Astrocyte (in vitro differentiated cells and primary cell): Measurements from ENCODE around the gene HOXB13. TPM values are rescaled to one million over a fixed set of nuclear protein-coding genes. Genes with fewer than 3 reads are reported as not detected.

Source experiments
- DNase-seq: peaks from one replicate; pipeline ENCODE4 v3.0.0-alpha.2; 2010; ENCODE audit warnings: low read depth
- FAIRE-seq: peaks from 2 replicates; lab custom pipeline; 2011; peaks lifted over from hg19 to GRCh38; lab: Jason Lieb, UNC
- H2AFZ ChIP-seq: 2 replicates; pipeline ENCODE4 v1.6.0; 2012; ENCODE audit warnings: low read depth, low read length, inconsistent platforms
- H3K27ac ChIP-seq: 2 replicates; pipeline ENCODE4 v1.5.1; 2011; ENCODE audit warnings: low read depth, low read length, inconsistent platforms
- H3K27me3 ChIP-seq: 2 replicates; pipeline ENCODE4 v1.6.0; 2011; ENCODE audit warnings: low read length, inconsistent platforms; ENCODE audit not compliant: insufficient read depth
- H3K36me3 ChIP-seq: 2 replicates; pipeline ENCODE4 v1.5.1; 2011; ENCODE audit warnings: low read length, inconsistent platforms; ENCODE audit not compliant: insufficient read depth
- H3K4me1 ChIP-seq: 2 replicates; pipeline ENCODE4 v1.5.1; 2011; ENCODE audit warnings: low read length, inconsistent platforms; ENCODE audit not compliant: insufficient read depth
- H3K4me2 ChIP-seq: 2 replicates; pipeline ENCODE4 v1.6.0; 2012; ENCODE audit warnings: low read length, inconsistent platforms
- H3K4me3 ChIP-seq: 2 replicates; pipeline ENCODE4 v1.5.1; 2011; ENCODE audit warnings: low read depth, mild to moderate bottlenecking, low read length, inconsistent platforms; ENCODE audit not compliant: insufficient read depth
- H3K79me2 ChIP-seq: 2 replicates; pipeline ENCODE4 v1.6.0; 2012; ENCODE audit warnings: mild to moderate bottlenecking, low read length, inconsistent platforms; ENCODE audit not compliant: insufficient read depth
- H3K9ac ChIP-seq: 2 replicates; pipeline ENCODE4 v1.6.0; 2012; ENCODE audit warnings: mild to moderate bottlenecking, low read length, inconsistent platforms
- H3K9me3 ChIP-seq: 2 replicates; pipeline ENCODE4 v1.5.1; 2012; ENCODE audit warnings: low read depth, mild to moderate bottlenecking, low read length, inconsistent platforms; ENCODE audit not compliant: insufficient read depth
- H4K20me1 ChIP-seq: 2 replicates; pipeline ENCODE4 v1.6.0; 2012; ENCODE audit warnings: low read length, inconsistent platforms; ENCODE audit not compliant: insufficient read depth
- H3K27ac Mint-ChIP-seq: one replicate; pipeline ENCODE4 v1.8.0; 2021; ENCODE audit warnings: mild to moderate bottlenecking, mixed read lengths; ENCODE audit not compliant: unreplicated experiment
- H3K27me3 Mint-ChIP-seq: one replicate; pipeline ENCODE4 v1.8.0; 2021; ENCODE audit warnings: low read depth, mixed read lengths; ENCODE audit not compliant: unreplicated experiment
- H3K36me3 Mint-ChIP-seq: one replicate; pipeline ENCODE4 v1.8.0; 2021; ENCODE audit warnings: low read depth, mixed read lengths; ENCODE audit not compliant: unreplicated experiment
- H3K4me1 Mint-ChIP-seq: one replicate; pipeline ENCODE4 v1.8.0; 2021; ENCODE audit warnings: low read depth, mixed read lengths; ENCODE audit not compliant: unreplicated experiment
- H3K4me3 Mint-ChIP-seq: one replicate; pipeline ENCODE4 v1.8.0; 2021; ENCODE audit warnings: mild to moderate bottlenecking, moderate library complexity, mixed read lengths; ENCODE audit not compliant: unreplicated experiment
- H3K9me3 Mint-ChIP-seq: one replicate; pipeline ENCODE4 v1.8.0; 2021; ENCODE audit warnings: mild to moderate bottlenecking, mixed read lengths; ENCODE audit not compliant: unreplicated experiment
- EZH2 ChIP-seq: IDR thresholded peaks from 2 replicates; pipeline ENCODE4 v1.6.1; 2012; ENCODE audit warnings: mild to moderate bottlenecking, low read length, inconsistent platforms; ENCODE audit not compliant: insufficient read depth
- total RNA-seq: library from RNA; stranded (reverse); gene quantifications from 2 replicates; pipeline ENCODE4 v1.2.1, GENCODE V29; 2021
- TF ChIP-seq, protein P1 (sequence below): IDR thresholded peaks from 2 replicates; pipeline ENCODE4 v1.5.1; 2011; ENCODE audit warnings: low read depth, mild to moderate bottlenecking, inconsistent platforms, low read length, moderate library complexity; ENCODE audit not compliant: insufficient read depth

Gene HOXB13
- total RNA-seq, 1 donor from 2014 or later = not detected

GRCh38 chr17:48757524-48757961 lies 29.0 kb upstream of the HOXB13 start:
- FAIRE-seq (peak; percentile 41), DNase-seq (no peak)
- Histone ChIP-seq H3K27ac (no peak overlapping the region), H3K27me3 (peaks cover 80% of the 10 kb centered on the region), H3K79me2 (no peaks in the 10 kb centered on the region), H3K4me3 (no peak overlapping the region), H3K4me1 (peaks cover 4% of the 10 kb centered on the region), H3K9ac (no peak overlapping the region), H2AFZ (no peak overlapping the region), H4K20me1 (no peaks in the 10 kb centered on the region), H3K4me2 (no peak overlapping the region), H3K36me3 (no peaks in the 10 kb centered on the region), H3K9me3 (peaks cover 6% of the 10 kb centered on the region)
- Mint-ChIP-seq H3K4me1 (peaks cover 3% of the 10 kb centered on the region), H3K4me3 (no peak overlapping the region), H3K36me3 (peaks cover 5% of the 10 kb centered on the region), H3K27ac (no peak overlapping the region), H3K27me3 (peaks cover 87% of the 10 kb centered on the region), H3K9me3 (peaks cover 13% of the 10 kb centered on the region)
- no peak for TF ChIP-seq EZH2
- TF ChIP-seq, protein P1, sequence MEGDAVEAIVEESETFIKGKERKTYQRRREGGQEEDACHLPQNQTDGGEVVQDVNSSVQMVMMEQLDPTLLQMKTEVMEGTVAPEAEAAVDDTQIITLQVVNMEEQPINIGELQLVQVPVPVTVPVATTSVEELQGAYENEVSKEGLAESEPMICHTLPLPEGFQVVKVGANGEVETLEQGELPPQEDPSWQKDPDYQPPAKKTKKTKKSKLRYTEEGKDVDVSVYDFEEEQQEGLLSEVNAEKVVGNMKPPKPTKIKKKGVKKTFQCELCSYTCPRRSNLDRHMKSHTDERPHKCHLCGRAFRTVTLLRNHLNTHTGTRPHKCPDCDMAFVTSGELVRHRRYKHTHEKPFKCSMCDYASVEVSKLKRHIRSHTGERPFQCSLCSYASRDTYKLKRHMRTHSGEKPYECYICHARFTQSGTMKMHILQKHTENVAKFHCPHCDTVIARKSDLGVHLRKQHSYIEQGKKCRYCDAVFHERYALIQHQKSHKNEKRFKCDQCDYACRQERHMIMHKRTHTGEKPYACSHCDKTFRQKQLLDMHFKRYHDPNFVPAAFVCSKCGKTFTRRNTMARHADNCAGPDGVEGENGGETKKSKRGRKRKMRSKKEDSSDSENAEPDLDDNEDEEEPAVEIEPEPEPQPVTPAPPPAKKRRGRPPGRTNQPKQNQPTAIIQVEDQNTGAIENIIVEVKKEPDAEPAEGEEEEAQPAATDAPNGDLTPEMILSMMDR = no peak

DNA sequence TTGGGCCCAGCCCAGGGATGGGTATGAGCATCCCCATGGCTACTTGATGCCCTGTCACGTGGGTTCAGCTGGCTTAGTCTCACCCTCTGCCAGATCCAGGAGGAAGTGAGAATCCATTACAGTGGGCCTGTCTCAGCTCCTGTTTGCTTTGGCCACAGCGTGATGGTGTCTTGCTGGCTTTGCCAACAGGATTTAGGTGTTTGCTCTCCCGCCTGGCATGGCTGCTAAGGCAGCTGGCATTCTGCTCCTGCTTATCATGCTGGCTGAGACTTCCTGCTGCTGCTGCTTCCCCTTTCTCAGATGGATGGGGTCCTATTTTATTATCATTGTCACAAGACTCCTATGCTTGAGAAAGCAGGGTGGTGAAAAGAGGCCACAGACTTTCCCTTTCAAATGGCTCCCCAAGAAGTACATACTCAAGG lies 28.3 kb upstream of the HOXB13 start:
- peaks cover 87% of the 10 kb centered on the region for H3K27me3 Mint-ChIP-seq
- peaks cover 6% of the 10 kb centered on the region for H3K9me3 ChIP-seq
- H3K4me3 ChIP-seq = no peak overlapping the region
- H3K36me3 ChIP-seq = no peaks in the 10 kb centered on the region
- FAIRE-seq = no peak
- H3K79me2 ChIP-seq = no peaks in the 10 kb centered on the region
- no peak overlapping the region for H3K4me3 Mint-ChIP-seq
- peaks cover 4% of the 10 kb centered on the region for H3K4me1 ChIP-seq
- no peaks in the 10 kb centered on the region for H4K20me1 ChIP-seq
- peaks cover 83% of the 10 kb centered on the region for H3K27me3 ChIP-seq
- peaks cover 3% of the 10 kb centered on the region for H3K4me1 Mint-ChIP-seq
- no peak overlapping the region for H3K9ac ChIP-seq
- TF ChIP-seq, protein P1 = no peak
- H3K36me3 Mint-ChIP-seq = peaks cover 5% of the 10 kb centered on the region
- H3K27ac ChIP-seq = no peak overlapping the region
- peaks cover 13% of the 10 kb centered on the region for H3K9me3 Mint-ChIP-seq
- H3K27ac Mint-ChIP-seq = no peak overlapping the region
- no peak for DNase-seq
- H2AFZ ChIP-seq = no peak overlapping the region
- H3K4me2 ChIP-seq = no peak overlapping the region

- Mint-ChIP-seq H3K4me3 (no peak overlapping the region), H3K27ac (no peak overlapping the region), H3K4me1 (peaks cover 3% of the 10 kb centered on the region), H3K9me3 (peaks cover 10% of the 10 kb centered on the region), H3K27me3 (peaks cover 89% of the 10 kb centered on the region), H3K36me3 (peaks cover 5% of the 10 kb centered on the region)
- Histone ChIP-seq H4K20me1 (no peaks in the 10 kb centered on the region), H3K4me3 (no peak overlapping the region), H3K9ac (no peak overlapping the region), H3K27me3 (peaks cover 90% of the 10 kb centered on the region), H3K9me3 (peaks cover 6% of the 10 kb centered on the region), H2AFZ (no peak overlapping the region), H3K4me2 (no peak overlapping the region), H3K36me3 (no peaks in the 10 kb centered on the region), H3K4me1 (peaks cover 4% of the 10 kb centered on the region), H3K27ac (no peak overlapping the region), H3K79me2 (no peaks in the 10 kb centered on the region)
- DNase-seq (no peak), FAIRE-seq (no peak)
- TF ChIP-seq EZH2 = no peak
- TF ChIP-seq, protein P1 = no peak
These were observed 26.8 kb upstream of the HOXB13 start for GRCh38 chr17:48755356-48755755.
